Effector CD8-positive, alpha-beta T cell (primary cell): ENCODE measurements around the gene VAV2.

Source experiments
- DNase-seq: peaks from one replicate; lab custom pipeline; 2025; lab: John Stamatoyannopoulos, UW

Gene VAV2

DNA sequence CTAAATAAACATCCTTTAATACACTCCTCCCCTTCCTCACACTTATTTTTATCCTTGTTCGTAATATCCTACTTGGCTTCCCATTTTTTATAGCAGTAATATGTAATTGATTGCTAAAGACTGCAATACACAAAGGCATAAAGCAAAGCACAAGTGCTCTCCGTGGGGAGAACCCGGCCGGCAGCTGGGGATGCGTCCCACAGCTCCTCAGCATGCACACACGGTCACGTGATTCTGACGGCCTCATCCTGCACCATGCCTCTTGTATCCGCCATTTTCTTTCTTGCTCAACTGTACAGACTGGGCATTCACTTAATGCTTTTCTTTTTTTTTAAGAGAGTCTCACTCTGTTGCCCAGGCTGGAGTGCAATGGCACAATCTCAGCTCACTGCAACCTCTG lies 36.0 kb upstream of the VAV2 start:
- no peak for DNase-seq

DNA sequence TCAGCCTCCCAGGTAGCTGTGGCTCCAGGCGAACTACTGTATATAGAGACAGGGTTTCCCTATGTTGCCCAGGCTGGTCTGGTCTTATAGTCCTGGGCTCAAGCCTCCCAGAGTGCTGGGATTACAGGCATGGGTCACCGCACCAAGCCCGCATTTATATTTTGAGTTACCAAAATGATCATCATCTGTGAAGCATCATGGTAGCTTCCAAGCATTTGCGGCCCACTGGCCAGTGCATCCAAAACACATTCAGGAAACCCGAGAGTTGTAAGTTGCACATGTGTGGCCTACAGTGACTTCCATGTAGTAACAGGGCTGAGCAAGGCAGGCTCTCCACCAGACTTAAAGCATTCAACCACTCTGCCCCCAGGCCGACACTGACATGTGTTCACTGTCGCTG lies 35.4 kb upstream of the VAV2 start:
- DNase-seq: no peak

GRCh38 chr9:134026981-134027380 lies 34.9 kb upstream of the VAV2 start:
- no peak for DNase-seq

- no peak for DNase-seq
These were observed 34.5 kb upstream of the VAV2 start for GRCh38 chr9:134026581-134026980.

- DNase-seq: peak; percentile 24
These were observed 33.8 kb upstream of the VAV2 start for GRCh38 chr9:134025606-134026541.

DNA sequence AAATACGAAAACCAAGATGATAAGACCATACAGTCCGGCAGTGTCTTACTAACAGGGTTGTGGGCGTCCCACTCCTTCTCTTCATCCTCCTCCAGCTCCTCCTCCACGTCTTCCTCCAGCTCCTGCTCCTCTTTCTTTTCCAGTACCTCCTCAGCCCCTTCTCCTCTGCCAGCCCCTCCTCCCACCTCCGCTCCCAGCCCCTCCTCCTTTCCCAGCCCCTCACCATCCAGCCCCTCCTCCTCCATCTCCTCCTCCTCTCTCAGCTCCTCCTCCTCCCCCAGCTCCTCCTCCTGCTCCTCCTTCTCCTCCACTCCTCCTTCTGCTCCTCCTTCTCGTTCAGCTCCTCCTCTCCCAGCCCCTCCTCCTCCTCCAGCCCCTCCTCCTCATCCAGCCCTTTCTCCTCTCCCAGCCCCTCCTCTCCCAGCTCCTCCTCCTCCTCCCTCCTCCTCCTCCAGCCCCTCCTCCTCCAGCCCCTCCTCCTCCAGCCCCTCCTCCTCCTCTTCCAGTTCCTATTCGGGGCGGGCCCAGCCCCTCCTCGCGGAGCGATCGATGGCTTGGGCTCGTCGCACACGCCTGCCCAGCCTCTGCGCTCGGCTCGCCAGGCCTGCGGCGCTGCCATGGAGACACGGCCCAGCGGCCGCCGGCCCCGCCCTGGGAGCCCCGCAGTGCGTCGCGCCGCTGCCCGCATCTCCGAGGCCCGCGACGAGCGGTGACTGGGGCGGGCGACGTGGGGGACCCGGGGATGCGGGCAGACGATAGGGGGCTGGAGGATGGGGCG lies 32.9 kb upstream of the VAV2 start, which contains the start of gene BRD3OS:
Gene BRD3OS (plus strand): TSS at position 654 of the 778 bp plus-strand sequence. CDS start 1,267 bp downstream, outside the sequence.
- peak; percentile 88 for DNase-seq

DNA sequence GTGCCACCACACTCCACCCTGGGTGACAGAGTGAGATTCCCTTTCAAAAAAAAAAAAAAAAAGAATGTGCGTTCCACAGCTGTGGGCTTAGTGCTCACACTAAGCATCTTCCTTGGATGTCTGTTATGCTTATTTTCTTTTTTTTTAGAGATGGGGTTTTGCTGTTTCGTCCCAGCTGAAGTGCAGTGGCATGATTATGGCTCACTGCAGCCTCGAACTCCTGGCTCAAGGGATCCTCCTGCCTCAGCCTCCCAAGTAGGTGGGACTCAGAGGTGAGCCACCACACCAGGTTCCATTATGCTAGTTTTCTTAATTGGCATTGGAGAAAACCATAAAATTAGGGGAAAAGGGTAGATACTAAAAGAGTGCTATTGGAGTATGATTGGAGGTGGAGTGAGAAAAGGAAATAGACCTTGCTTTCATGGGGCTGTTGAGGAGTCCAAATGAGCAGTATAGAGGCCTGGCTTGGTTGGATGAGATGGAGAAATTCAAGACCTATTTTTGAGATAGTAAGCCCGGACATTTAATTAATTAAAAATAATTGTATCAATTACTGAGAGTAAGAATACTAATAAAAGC lies 32.2 kb upstream of the VAV2 start:
- DNase-seq: no peak

DNA sequence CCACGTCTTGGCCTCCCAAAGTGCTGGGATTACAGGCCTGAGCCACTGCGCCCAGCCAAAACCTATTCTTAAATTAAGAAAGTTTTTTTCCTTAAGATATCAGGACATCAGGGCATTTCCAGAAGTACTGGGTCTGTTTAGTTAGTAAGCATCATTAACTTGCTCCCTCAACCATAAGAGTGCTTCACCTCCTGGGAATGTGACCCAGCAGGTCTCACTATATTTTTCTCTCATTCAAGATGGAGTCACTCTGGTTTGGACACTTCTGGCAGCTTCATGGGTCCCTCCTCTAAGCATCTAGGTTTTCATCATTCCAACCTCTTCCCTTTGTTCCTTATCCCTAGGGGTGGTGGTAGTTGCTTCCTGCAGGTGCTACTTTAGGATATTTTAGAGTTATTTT lies 22.8 kb upstream of the VAV2 start:
- DNase-seq: no peak

DNA sequence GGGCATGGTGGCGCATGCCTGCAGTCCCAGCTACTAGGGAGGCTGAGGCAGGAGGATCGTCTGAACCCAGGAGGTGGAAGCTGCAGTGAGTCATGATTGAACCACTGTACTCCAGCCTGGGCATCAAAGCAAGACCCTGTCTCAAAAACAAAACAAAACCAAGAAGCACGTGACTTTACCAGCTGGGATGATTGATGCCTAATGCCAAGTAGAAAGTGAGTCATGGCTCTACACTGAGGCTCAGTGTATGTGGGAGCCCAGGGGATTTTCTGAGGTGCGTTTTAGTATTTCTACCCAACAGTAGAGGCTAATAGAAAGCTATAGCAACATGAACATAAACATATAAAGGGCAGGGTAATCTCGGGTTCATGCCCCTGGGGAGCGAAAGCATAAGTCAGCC lies 19.3 kb upstream of the VAV2 start:
- no peak for DNase-seq

DNA sequence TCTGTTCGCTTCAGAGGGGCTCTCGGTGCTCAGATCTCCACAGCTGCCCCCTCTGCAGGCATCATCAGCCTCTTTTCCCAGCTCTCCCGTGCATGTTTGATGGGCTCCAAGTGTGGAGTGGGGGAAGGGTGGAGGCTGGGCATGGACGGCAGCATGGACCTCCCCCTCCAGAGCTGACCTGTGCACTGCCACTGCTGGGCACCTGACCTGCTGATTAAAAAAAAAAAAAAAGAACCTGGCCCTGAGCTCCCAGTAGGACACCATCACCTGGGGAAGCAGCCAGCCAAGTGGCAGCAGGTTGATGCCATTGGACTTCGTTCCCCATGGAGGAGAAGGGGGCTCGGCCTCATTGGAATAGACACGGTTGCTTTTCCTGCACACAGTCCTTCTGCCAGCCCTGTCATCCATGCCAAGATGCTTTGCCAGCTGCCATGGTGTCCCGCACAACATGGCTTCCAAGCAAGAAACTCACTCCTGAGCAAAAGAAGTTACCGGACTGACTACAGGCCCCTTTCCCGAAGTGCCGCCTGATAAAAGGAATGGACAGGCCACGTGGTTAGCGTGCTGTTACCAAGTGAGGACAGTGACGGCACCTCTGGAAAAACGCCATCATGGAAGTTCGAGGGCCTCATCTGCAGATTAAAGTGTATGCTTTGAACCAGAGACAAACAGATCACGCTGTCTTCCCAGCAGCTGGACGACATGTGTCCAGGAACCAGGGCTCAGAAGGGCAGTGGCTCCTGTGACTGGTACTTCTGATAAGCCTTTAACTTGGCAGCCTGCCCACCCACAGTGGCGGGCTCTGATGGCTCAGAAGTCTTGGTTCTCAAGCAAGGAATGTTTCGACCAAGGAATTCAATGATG lies 18.4 kb upstream of the VAV2 start:
- DNase-seq: no peak

- DNase-seq: no peak
These were observed 15.4 kb upstream of the VAV2 start for GRCh38 chr9:134007571-134007970.

DNA sequence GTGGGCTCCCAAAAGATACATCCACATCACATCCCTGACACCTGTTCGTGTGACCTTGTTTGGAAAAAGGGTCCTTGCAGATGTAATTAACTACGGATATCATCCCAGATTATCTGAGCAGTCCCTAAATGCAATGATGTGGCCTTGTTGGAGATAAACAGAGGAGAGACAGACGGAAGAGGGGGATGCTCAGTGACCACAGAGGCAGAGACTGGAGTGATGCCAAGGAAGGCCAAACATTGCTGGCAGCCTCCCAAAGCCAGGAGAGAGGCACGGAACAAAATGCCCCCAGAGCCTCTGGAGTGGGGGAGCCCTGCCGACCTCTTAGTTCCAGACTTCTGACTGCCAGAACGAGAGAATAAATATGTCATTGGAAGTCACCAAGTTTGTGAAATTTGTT lies 15.0 kb upstream of the VAV2 start:
- no peak for DNase-seq

GRCh38 chr9:134005381-134005780 lies 13.3 kb upstream of the VAV2 start:
- no peak for DNase-seq

DNA sequence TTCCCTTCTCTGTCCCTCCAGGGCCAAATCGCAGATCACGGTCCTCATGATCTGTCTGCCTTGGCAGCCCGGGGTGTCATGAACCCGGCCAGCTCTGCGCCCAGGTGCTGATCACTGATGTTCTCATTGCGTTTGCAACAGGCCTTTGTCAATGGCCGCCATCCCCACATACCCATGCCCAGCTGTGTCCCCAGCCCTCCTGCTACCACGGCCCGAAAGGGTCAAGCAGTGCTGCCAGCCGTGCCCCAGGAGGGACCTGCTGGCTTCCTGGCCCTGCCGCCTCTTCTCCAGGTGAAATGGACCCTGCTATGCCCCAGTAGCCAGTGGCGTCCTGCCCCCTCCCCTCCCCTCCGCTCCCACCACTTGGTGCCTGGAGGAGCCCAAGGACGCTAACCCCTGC lies 12.8 kb upstream of the VAV2 start:
- DNase-seq: no peak

GRCh38 chr9:134004131-134004873 lies 12.2 kb upstream of the VAV2 start:
- no peak for DNase-seq

DNA sequence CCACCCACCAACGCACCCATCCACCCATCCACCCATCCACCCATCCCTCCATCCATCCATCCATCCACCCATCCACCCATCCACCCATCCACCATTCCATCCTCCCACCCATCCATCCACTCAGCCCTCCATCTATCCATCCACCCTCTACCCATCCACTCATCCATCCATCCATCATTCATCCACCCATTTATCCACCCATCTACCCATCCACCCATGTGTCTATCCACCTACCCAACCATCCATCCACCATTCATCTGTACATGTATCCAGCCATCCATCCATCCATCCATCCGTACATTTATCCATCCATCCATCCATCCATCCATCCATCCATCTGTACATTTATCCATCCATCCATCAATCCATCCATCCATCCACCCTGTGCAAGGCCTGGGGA lies 11.1 kb upstream of the VAV2 start:
- DNase-seq: no peak

GRCh38 chr9:134002796-134003195 lies 10.7 kb upstream of the VAV2 start:
- no peak for DNase-seq

GRCh38 chr9:133999851-134000265 lies 7.7 kb upstream of the VAV2 start:
- no peak for DNase-seq

GRCh38 chr9:133998915-133999595 lies 6.9 kb upstream of the VAV2 start:
- DNase-seq: no peak

DNA sequence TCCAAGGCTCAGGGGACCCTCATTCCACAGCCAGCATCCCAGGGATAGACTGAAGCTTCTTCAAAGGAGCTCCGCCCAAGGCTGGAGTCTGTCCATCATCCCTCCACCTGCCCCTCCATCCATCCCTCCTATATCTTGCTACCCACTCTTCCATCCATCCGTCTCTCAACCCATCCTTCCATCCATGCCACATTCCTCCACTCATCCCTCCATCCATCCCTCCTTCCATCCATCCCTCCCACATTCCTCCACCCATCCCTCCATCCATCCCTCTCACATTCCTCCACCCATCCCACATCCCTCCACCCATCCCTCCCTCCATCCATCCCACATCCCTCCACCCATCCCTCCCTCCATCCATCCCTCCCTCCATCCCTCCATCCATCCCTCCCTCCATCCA lies 5.5 kb upstream of the VAV2 start:
- no peak for DNase-seq
